ENCODE measurements around the gene TGM5. TPM values are rescaled to one million over a fixed set of nuclear protein-coding genes. Genes with fewer than 3 reads are reported as not detected.

TGM5 gene
- total and polyA plus RNA-seq, 8 donors = not detected

GRCh38 chr15:43280996-43281395, 14.3 kb upstream of the TGM5 start:
- DNase-seq = no peak
- no peaks in the 10 kb centered on the region for H3K36me3 ChIP-seq
- H3K4me3 ChIP-seq = no peak overlapping the region
- no peak overlapping the region for H3K27ac ChIP-seq
- H3K9me3 ChIP-seq = no peaks in the 10 kb centered on the region
- peaks cover 0 to 17% of the 10 kb centered on the region in 2 donors for H3K27me3 ChIP-seq
- H3K4me1 ChIP-seq = peaks cover 0 to 13% of the 10 kb centered on the region in 2 donors
- TF ChIP-seq CTCF (IDR thresholded peaks at IDR 0.05) = no peak
- no peak for ATAC-seq
- intact Hi-C loops (cut with DNase I) = no loop called here

GRCh38 chr15:43279496-43279895, 12.8 kb upstream of the TGM5 start:
- DNase-seq (no peak), ATAC-seq (no peak)
- intact Hi-C loops (cut with DNase I) = loop anchor here in 1 of 2 donors (10.0 kb wide), 1 partner anchor 55 kb away; the partner anchor contains the start of gene EPB42
- peaks cover 0 to 4% of the 10 kb centered on the region in 2 donors for H3K4me1 ChIP-seq
- no peaks in the 10 kb centered on the region for H3K9me3 ChIP-seq
- no peaks in the 10 kb centered on the region for H3K36me3 ChIP-seq
- peaks cover 0 to 24% of the 10 kb centered on the region in 2 donors for H3K27me3 ChIP-seq
- H3K27ac ChIP-seq = no peak overlapping the region
- no peak overlapping the region for H3K4me3 ChIP-seq
- no peak for TF ChIP-seq CTCF (IDR thresholded peaks at IDR 0.05)

- H3K9me3 ChIP-seq = no peaks in the 10 kb centered on the region
- H3K27me3 ChIP-seq = peaks cover 0 to 28% of the 10 kb centered on the region in 2 donors
- H3K4me3 ChIP-seq = no peak overlapping the region
- ATAC-seq (no peak), DNase-seq (no peak)
- no peaks in the 10 kb centered on the region for H3K4me1 ChIP-seq
- intact Hi-C loops (cut with DNase I) = loop anchor here in 1 of 2 donors (10.0 kb wide), 1 partner anchor 54 kb away; the partner anchor contains the start of gene EPB42
- TF ChIP-seq CTCF (IDR thresholded peaks at IDR 0.05) = no peak
- no peak overlapping the region for H3K27ac ChIP-seq
- no peaks in the 10 kb centered on the region for H3K36me3 ChIP-seq
These were observed 12.1 kb upstream of the TGM5 start for GRCh38 chr15:43278869-43279268.

- DNase-seq (no peak), ATAC-seq (no peak)
- TF ChIP-seq CTCF (IDR thresholded peaks at IDR 0.05) = no peak
- no peaks in the 10 kb centered on the region for H3K9me3 ChIP-seq
- H3K4me1 ChIP-seq = no peaks in the 10 kb centered on the region
- no peaks in the 10 kb centered on the region for H3K36me3 ChIP-seq
- intact Hi-C loops (cut with DNase I) = loop anchor here in 1 of 2 donors (10.0 kb wide), 1 partner anchor 53 kb away; the partner anchor contains the start of gene EPB42
- H3K27me3 ChIP-seq = peaks cover 0 to 28% of the 10 kb centered on the region in 2 donors
- H3K27ac ChIP-seq = no peak overlapping the region
- H3K4me3 ChIP-seq = no peak overlapping the region
These were observed 11.2 kb upstream of the TGM5 start for GRCh38 chr15:43277901-43278300.

- no peak for ATAC-seq
- intact Hi-C loops (cut with DNase I) = loop anchor here in 1 of 2 donors (10.0 kb wide), 1 partner anchor 53 kb away; the partner anchor contains the start of gene EPB42
These were observed 10.6 kb upstream of the TGM5 start for GRCh38 chr15:43277231-43277823.

More at GRCh38 chr15:43277231-43277823, 10.6 kb upstream of the TGM5 start:
- H3K4me1 ChIP-seq = no peaks in the 10 kb centered on the region
- no peak for TF ChIP-seq CTCF (IDR thresholded peaks at IDR 0.05)
- H3K27me3 ChIP-seq = peaks cover 0 to 28% of the 10 kb centered on the region in 2 donors
- no peak overlapping the region for H3K4me3 ChIP-seq
- no peak for DNase-seq
- H3K36me3 ChIP-seq = no peaks in the 10 kb centered on the region
- H3K9me3 ChIP-seq = peaks cover 0 to under 1% of the 10 kb centered on the region in 2 donors
- no peak overlapping the region for H3K27ac ChIP-seq
